ENCODE measurements around the gene MAP2K7.
"Not testable (repeated sequence)": the region's sequence is repeated elsewhere in the genome, so short reads cannot be mapped to it uniquely, and the experiment has no call there.

Gene MAP2K7

DNA sequence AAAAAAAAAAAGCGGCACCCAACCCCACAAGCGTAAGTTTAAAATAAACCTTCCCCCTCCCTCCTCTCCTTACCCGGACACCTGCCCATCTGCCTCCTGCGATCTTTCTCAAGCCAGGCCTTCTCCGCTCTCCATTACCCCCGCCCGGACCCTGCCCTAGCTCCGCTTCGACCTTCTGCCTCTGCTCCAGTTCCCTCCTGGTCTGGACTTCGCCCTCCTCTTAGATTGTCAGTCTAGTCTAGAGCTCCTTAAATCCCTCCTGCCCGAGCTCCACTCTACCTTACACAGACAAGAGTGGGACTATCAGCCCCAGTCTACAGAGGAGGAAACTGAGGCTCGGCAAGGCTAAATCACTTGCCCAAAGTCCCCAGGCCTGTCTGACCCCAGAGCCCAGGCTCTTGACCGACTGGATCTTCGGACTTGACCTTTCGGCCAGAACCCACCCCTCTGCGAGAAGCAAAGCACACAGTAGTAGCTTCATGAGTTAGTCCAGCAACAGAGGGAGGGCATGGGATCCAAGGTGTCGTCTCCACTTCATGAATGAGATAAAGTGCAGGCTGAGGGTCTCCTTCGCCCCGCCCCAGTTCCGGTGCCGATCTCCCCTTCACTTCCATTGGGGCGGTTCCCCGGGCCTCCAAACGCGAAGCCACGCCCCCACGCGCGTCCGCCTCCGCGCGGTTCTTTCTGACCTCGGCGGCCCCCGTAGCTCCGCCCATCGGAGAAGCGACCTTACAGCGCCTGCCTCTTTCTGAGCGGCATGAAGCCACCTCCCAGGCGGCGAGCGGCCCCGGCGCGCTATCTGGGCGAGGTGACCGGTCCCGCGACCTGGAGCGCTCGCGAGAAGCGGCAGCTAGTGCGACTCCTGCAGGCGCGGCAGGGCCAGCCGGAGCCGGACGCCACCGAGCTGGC is 16.2 kb downstream of the MAP2K7 start, which contains the start of gene SNAPC2:
TSS of gene SNAPC2 (plus strand) at position 729 of the 909 bp plus-strand sequence. CDS start at position 758, 29 bp downstream.
- peak; percentile 96 for DNase-seq (ENCODE audit: low read depth)

DNA sequence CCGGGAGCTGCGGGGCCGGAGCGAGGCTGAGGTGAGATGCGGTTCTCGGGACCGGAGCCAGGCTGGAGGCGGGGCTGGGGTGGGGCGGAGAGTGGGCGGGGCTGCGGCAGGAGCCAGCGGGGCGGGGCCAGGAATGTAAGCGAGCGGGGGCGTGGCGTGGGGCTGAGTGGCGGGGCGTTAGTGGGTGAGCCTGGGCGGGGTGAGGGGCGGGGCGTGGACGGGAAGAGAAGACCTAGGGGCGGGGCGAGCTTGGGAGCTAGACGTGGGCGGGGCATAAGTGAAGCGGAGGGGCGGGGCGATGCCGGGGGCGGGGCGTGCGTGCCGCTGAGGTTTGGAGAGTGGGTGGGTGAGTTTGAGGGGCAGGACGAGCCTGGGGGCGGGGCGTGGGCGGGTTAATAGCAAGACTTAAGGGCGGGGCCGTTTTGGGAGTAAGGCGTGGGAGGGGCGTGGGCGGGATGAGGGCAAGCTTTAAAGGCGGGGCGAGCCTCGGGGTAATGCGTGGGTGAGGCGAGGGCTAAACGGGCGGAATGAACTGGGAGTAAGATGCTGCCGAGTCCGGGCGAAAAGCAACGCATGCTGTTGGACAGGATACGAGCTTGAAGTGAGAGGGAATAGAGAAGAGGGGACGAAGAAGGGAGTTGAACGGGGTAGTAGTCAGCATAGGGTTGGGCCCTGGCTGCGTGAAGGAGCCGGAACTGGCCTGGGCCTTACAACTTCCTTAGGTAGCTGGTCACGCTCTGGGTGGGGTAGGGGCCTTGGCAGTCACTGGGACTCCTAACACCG is 17.0 kb downstream of the MAP2K7 start:
- peak; percentile 98 for DNase-seq (ENCODE audit: low read depth)

- no peak for DNase-seq (ENCODE audit: low read depth)
Measured at GRCh38 chr19:7921302-7921966, 17.8 kb downstream of the MAP2K7 start.

DNA sequence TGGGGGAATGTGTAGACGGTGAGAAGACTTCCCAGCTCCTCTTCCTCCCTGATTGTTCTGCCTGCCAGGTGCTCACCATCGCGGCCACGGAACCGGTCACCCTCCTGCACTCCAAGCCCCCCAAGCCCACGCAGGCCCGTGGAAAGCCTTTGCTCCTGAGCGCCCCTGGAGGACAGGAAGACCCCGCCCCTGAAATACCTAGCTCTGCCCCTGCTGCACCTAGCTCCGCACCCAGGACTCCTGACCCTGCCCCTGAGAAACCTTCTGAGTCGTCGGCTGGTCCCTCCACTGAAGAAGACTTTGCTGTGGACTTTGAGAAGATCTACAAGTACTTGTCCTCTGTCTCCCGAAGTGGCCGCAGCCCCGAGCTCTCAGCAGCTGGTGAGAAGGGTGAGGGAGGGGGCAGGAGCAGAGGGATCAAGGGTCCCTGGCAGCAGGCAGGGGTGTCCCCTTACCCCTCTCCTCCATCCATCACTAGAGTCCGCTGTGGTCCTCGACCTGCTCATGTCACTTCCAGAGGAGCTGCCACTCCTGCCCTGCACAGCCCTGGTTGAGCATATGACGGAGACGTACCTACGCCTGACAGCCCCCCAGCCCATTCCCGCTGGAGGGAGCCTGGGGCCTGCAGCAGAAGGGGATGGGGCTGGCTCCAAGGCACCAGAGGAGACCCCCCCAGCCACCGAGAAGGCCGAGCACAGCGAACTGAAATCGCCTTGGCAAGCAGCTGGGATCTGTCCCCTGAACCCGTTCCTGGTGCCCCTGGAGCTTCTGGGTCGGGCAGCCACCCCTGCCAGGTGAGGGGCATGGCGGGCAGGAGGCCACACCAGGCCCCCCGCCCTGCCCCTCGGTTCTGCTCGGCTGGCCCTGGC is 18.5 kb downstream of the MAP2K7 start:
- DNase-seq (ENCODE audit: low read depth): no peak

DNA sequence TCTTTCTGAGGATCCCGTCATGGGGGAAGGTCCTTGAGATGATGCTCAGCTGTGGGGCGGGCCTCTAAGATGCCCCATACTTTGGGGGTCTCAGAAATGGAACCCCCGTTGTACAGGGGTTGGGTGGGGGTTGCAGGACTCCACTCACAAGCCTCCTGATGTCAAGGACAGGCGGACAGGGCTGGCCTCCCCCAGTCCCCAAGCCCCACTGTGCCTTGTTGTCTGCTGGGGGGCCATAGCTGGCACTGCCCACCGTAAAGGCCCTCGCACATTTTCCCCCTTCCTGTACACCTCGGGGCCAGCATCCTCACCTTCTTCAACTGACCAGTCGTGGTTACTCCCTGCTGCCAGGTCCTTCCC is 19.1 kb downstream of the MAP2K7 start:
- no peak for DNase-seq (ENCODE audit: low read depth)

DNA sequence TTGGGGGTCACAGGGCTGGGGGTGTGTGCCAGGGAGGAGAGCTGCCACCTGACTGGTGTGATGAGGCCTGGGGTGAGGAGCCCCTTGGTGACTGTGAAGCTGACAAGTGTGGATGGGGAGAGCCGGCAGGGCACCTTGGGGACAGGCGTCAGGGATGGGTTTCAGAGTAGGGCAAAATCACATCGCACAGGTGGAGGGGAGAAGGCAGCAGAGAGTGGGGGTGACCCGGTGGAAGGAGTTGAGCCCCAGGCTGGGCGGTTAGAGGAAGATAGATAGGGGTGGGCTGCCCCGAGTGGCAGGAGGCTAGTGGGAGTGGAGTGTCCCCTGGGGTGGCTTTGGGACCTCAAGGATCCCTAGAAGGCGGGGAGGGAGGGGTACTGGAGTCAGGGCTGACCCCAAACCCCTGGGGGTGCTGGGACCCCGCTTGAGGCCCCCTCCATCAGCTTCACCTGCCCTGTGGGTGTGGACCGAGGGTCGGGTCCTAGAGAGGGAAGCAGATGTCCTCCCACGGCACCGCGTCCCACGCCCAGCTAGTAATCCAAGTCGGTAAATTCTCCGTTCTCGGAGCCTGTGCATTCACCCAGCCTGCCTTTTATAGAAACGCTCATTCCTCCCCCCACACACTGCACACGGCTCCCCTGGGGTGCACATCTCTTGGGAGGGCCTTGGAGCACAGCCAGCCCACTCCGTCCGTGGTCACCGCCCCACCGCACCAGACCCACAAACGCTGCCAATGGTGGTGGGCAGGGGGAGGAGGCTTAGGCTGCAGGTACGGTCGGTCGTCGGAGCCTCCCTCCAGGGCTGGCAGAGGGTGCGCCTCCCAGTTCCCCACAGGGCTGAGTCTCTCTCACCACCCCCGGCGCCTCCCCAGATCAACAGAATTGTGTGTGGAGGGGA is 19.9 kb downstream of the MAP2K7 start:
- DNase-seq (ENCODE audit: low read depth): no peak

DNA sequence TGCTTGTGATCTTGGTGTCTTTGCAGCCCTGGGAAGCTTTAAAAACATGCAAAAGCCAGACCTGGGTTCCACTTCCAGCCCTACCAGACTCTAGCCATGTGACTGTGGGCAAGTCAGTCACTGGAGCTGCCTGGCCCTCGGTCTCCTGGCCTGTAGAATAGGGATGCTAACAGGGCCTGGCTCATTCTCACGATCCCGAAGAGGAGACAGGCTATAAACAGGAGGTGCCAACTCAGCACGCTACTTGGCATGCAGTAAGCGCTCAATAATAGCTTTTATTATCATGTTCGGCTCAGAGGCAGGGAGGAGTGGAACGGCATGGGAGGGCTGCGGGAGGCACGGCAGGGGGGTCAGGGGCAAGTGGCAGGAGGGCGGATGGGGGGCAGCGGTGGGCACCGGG is 20.6 kb downstream of the MAP2K7 start:
- DNase-seq (ENCODE audit: low read depth): no peak

- no peak for DNase-seq (ENCODE audit: low read depth)
Measured at GRCh38 chr19:7924651-7925170, 21.0 kb downstream of the MAP2K7 start.

- DNase-seq (ENCODE audit: low read depth): peak; percentile 37
Measured at GRCh38 chr19:7925171-7925851, 21.6 kb downstream of the MAP2K7 start.

DNA sequence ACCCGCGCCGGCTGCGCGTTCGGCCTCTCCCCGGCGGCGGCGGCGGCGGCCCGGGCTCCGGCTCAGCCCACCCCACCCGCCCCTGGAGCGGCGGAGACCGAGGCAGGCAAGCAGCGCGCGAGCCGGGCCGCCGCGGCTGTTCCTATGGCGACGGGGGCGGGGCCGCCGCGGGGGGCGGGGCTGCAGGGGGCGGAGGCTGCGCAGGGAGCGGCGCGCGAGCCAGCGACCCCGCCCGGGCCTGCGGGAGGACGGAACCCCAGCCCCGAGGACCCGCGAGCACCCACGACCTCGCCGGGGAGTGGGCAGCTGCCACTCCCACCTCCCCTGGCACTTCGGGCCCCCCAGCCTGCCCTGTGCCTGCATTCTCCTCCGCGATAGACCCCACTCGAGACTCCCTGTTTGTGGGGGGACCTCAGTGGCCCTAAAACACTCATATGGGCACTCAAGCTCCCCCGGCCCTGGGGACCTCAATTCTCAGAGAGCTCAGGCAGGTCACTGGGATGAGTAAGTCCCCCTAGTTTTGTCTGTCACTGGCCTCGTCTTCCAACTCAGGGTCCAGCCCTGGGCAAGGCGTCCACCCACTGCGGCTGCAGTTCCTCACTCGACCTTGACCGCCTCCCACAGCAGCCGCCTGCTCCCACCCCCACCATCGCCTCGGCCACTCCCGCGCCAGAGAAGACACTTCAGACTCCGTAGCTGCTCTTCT is 22.5 kb downstream of the MAP2K7 start, which contains the start of gene CTXN1:
TSS of gene CTXN1 (minus strand) at position 115 of the 706 bp plus-strand sequence. CDS start 597 bp downstream, outside the sequence.
- DNase-seq (ENCODE audit: low read depth): peak; percentile 21

DNA sequence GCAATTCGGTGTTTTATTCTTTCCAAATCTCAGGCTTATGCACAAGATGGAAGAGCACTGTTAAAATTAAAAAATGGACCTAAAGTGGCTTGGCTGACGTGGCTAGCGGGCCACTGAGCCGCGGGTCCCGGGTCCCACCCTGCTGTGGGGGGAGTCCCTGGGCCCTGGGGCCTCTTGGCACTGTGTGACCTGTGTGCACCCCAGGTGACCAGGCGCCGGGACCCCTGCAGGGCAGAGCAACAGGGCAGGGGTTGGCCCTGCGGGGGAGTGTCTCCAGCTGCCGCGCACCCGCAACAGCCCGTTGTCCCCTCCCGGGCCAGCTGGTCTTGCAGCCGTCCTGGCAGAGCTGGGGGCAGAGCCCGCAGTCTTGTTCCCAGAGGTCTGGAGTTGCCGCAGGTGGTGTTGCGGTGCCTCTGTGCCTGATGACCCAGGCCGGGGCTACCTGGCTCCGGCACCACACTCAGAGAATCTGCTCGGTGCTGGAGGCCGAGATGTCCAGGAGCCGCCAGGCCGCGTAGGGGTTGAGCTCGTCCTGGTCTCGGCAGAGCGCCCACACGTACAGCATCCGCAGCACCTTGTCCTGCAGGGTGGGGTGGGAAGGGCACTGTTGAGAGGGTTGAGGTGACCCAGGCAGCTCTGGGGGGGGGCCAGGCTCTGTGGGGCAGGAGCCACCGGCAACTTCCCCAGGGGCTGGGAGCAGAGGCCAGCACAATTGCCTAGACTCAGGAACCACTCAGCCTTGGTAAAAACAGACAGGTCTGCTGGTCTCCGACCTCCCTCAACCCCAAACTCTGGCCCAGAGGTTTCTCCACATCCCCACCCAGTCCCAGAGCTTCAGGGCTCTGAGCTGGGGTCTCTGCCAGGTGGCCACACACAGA is 23.3 kb downstream of the MAP2K7 start:
- DNase-seq (ENCODE audit: low read depth): no peak

- no peak for DNase-seq (ENCODE audit: low read depth)
Measured at GRCh38 chr19:7927605-7928333, 24.1 kb downstream of the MAP2K7 start.

DNA sequence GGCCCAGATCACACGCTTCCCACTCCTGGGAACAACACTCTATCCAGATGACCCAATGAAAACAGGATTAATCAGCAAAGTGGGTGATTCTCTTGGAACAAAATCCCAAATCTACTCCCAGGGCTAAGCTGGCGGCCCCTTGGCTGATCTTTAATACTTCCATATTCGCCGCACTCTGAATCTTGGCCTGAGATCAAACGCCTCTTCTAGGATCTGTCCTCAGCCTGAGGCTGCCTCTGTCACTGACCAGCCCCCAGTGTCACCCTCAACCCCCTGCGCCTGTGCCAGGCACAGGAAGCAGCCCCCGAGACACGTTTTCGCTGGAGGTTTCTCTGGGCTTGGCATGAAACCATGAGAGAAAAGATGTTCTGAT is 24.6 kb downstream of the MAP2K7 start:
- no peak for DNase-seq (ENCODE audit: low read depth)

GRCh38 chr19:7928741-7929701 is 25.3 kb downstream of the MAP2K7 start:
- peak; percentile 79 for DNase-seq (ENCODE audit: low read depth)

- DNase-seq (ENCODE audit: low read depth): not testable (repeated sequence)
Measured at GRCh38 chr19:7930030-7930429, 26.4 kb downstream of the MAP2K7 start.

DNA sequence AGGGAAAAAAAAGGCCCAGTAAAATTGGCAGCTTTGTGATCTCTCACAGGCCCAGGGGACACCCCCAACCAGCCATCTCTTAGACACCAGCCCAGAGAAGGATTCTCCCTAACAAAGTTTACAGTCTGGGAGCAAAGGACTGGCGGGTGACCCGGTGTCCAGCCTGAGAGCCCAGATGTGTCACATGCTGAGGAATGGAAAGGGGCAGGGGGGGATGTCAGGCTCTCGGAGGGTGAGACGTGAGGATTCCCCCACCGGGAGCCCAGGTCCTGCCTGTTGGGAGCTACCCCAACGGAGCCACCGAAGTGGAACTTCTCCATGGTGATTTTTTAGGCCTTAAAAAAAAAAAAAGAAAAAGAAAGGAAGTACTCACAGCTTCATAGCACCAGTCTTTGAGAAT is 27.1 kb downstream of the MAP2K7 start:
- no peak for DNase-seq (ENCODE audit: low read depth)

All from fibroblast of gingiva (primary cell).